GM19099 (cell line): Measurements from ENCODE around the gene FGF11.
A peak's percentile ranks its signal among the peaks of the same experiment; 100 is the strongest.

Experiments
- POLR2A ChIP-seq: IDR thresholded peaks from 3 replicates; pipeline ENCODE4 v1.6.1; 2011; ENCODE audit warnings: low read depth; ENCODE audit not compliant: insufficient read length; ENCODE audit errors: extremely low read depth

The FGF11 gene

DNA sequence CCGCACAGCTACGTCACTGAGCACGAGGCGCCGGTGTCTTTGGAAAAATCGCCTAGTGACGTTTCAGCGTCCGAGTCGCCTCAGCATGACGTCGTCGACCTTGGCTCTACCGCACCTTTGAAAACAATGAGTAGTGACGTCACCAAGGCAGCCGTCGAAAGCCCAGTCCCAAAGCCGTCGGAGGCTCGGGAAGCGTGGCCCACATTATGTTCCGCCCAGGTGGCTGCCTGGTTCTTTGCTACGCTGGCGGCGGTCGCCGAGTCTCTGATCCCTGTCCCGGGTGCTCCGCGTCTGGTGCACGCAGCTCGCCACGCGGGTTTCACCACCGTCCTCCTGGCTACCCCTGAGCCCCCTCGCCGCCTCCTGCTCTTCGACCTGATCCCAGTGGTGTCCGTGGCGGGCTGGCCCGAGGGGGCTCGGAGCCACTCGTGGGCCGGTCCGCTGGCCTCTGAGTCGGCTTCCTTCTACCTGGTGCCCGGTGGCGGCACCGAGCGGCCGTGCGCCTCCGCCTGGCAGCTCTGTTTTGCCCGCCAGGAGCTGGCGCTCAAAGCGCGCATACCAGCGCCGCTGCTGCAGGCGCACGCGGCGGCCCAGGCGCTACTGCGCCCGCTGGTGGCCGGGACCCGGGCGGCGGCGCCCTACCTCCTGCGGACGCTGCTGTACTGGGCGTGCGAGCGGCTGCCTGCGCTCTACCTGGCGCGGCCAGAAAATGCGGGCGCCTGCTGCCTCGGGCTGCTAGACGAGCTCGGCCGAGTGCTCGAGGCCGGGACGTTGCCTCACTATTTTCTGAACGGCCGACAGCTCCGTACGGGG is 2.5 kb upstream of the FGF11 start:
- no peak for TF ChIP-seq POLR2A

DNA sequence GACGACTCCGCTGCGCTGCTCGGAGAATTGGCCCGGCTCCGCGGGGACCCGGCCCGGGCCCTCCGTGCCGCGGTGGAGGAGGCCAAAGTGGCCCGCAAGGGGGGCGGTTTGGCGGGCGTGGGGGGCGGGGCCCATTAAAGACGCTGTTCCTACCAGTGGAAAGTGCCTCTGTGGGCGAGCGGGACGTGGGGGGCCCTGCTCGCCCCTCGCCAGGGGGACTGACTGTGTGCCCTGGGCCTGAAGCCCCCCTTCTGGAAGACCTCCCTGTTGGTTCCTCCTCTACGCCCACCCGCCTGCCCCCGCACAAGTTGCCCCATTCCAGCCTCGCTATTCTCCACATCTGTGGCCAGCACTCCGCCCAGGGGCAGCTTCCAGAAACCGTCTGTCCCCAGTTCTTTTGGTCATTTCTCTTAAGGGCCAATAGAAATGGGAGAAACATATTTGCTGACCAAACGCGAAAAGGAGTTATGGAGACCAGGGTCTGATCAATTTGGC is 1.9 kb upstream of the FGF11 start:
- TF ChIP-seq POLR2A: no peak

DNA sequence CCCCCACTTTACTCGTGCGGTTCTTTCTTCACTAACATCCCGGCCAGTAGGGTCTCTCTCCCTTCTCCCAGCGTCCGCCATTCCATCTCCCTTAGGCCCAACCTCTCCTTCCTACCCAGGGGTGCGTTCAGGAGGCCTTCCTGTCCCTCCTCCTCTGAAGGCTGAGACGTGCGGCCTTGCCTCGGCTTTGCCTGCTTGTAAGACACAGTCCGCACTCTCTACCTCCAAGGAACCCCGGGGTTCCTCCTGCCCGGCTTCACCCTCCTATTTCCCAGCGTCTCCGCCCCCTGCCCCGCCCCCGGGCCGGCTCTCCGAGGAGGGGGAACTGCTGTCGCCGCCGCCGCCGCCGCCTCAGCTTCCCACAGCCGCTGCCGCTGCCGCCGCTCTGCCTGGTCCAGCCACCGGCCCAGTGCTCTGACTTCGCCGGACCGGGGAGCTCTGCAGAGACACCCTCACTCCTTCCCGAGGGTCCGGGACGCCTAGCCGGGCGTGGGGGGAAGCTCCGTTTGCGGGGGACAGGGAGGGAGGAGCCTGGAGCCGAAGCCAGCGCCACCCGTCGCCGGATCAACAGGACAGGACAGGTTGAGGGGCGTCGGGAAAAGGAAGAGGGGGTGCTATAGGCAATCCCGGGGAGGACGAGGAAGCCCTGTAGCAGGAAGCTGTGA is 1.2 kb upstream of the FGF11 start:
- TF ChIP-seq POLR2A: no peak

DNA sequence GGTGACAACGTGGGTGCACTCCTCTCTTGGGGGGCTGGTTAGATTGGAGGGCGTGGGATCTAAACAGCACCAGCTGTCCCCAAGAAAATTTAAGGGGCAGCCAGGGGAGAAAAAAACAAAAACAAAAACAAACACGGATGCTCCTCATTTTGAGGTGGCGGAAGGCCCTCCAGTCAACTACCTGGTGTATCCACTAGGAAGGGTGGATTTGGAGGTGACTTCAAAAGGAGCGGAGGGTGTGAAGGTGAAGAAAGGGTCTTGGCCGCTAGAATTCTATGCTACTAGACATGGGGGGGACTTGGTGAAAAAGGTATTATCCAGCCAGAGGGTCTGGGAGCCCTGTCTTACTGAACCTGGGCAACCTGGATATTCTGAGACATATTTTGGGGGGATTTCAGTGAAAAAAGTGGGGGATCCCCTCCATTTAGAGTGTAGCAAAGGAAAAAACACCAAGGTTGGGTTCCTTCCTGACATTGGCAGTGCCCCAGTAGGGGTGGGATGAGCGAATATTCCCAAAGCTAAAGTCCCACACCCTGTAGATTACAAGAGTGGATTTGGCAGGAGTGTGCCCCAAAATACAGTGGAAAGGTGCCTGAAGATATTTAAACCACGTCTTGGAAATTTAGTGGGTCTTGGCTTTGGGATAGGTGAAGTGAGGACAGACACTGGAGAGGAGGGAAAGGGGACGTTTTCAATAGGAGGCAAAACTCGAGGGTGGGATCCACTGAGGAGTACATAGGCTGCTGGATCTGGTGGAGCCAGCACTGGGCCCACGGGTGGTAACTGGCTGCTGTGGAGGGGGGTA is 454 bp upstream of the FGF11 start:
- TF ChIP-seq POLR2A: no peak

DNA sequence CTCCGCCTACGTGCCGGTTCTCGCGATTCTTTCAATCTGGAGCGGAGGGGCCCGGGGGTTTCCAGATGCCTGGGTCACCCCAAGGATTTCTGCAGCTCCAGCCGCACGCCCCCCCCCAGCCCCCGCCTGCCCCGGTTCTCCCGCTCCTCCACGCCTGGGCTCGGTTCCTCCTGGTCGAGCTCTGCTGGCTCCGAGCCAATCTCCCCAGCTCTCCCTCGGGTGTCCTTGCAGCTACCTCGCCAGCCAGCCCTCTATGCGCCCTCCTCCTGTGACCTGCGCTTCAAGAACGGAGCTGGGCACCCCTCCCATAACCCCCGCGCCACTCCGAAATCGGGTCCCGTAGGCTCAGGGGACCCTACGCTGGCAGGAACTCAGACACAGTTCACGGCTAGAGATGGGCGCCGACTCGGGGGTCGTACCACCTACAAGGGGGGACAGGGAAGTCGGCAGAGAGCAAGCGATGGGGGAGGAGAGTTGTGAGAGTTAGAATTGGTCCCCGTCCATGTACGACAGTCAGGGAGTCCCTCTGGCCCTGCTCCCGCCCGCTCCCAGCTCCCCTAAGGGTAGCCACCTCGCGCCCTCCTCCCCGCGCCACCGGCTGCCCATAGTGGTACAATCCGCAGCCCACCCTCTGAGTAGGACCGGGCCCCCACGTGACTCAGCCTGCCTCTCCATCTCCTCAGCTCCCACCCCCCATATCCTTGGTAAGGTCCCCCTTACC is 961 bp downstream of the FGF11 start:
- TF ChIP-seq POLR2A: no peak

DNA sequence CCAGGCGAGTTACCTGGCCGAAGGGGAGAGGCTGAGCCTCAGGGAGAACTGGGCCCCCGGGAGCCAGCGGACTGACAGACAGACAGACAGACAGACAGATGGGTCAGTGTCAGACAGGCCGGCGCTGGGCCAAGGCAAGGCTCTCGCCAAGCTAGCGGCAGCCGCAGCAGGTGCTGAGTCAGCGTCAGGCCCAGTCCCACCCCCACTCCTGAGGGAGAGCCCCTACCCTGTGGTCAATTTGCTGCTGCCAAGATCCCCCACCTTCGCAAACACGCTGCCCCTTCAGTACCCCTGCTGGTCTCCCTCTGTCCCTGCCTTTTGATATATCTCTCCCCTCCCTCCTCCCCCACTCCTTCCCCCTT is 1.5 kb downstream of the FGF11 start:
- TF ChIP-seq POLR2A: peak; percentile 22

DNA sequence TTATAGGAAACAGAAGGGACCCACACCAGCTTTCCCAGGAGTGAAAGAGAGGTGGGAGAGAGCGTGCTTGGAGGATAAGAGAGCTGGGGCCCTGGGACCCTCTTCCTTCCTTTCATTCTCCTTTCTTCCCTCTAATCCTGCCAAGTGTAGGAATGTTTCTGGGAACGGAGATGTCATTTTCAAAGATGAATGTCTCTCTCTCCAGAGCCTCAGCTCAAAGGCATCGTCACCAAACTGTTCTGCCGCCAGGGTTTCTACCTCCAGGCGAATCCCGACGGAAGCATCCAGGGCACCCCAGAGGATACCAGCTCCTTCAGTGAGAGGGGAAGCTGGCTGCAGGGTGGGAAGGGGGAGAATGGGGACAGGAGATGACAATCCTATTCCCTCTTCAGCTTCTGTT is 2.0 kb downstream of the FGF11 start:
- no peak for TF ChIP-seq POLR2A

DNA sequence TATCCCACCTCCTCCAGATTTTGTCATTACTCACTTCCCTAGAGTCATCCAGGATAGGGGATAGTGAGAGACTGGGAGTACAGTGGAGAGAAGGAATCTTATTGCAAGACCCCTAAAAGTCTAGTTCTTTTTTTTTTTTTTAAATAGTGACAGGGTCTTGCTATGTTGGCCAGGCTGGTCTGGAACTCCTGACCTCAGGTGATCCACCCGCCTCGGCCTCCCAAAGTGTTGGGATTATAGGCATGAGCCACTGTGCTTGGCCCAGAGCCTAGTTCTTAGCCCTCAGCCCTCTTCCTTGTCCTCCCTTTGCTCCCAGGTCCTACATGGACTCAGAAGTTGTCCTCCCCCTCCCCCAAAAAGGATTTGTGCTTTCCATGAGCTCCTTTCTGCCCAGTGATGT is 2.8 kb downstream of the FGF11 start:
- TF ChIP-seq POLR2A: no peak

DNA sequence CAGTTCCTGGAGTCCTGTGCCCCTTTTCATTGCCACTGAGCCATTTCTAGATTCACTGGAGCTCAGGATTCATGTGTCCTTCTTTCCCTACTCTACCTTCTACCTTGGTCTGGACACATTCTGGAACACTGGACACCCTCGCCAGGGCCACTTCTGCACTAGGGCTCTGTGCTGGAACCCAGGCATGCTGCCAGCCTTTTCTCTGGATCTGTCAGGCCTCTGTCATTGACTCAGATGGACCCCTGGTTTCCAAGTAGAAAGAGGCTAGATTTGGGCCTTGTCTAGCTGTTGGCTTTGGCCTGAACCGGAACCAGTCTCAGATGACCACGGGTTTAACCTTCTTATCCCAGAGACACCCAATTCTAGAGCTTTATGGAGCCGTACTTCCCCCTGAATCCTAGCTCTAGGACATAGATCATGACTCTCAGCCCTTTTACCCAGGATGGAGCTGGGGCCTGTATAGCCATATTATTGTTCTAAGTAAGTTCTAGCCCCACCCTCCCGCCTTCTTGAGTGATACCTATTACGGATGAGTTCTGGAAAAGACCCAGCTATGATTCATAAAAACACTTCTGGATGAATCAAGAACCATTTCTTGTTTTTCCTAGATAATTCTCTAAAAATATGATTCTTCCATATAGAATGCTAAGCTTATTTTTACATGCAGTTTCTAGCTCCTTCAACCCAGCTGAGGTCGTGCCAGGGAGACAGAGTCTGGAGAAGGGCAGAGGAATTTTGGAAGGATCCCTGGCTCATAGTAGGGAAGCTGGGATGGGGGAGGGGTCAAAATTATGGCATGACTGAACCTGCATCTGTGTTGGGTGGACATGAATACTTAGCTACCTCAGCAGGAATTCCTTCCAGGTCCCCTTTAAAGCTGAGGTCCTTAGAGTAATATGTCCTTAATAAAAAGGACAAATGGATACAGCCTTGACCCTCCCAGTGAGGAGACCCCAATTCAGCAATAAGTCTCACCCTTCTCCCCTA is 4.5 kb downstream of the FGF11 start:
- TF ChIP-seq POLR2A: no peak

DNA sequence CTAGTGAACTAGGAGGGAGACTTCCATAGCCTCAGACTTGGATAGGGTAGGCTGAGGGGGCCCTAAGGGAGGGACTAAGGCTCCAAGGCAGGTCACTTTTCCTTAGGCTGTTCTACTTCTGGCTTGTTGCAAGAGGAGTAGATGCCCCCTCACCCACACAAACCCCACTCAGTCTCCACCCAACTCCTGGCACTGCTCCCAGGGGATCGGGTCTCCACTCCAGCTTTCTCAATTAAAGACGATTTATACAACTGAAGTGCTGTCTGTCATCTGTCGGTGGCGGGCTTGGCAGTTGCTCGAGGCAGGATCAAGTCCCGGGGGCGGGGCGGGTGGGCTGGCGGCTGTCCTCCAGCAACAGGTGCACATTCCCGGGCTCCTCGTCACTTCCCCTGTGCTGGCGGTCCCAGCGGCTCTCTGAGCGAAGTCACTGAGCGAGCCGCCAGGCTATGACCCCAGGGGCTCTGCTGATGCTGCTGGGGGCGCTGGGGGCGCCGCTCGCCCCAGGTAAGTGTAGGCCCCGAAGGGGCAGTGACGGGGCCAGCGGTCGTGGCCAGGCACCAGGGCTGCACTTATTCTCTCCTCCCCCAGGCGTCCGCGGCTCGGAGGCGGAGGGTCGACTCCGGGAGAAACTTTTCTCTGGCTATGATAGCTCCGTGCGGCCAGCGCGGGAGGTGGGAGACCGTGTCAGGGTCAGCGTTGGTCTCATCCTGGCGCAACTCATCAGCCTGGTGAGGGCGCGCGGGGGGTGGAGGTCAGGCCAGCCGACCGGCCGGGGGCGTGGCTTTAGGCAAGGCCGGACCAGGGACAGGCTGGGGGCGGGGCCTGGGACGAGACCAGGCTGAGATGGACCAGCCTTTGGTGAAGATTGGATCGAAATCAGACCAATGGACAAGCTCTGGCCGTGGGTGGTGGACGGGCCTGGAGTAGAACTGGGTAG is 5.6 kb downstream of the FGF11 start, which contains the start of gene CHRNB1:
Gene CHRNB1, plus strand, starts transcription at position 380 of the 937 bp plus-strand sequence. Its CDS starts 67 bp downstream, at position 447.
- no peak for TF ChIP-seq POLR2A

DNA sequence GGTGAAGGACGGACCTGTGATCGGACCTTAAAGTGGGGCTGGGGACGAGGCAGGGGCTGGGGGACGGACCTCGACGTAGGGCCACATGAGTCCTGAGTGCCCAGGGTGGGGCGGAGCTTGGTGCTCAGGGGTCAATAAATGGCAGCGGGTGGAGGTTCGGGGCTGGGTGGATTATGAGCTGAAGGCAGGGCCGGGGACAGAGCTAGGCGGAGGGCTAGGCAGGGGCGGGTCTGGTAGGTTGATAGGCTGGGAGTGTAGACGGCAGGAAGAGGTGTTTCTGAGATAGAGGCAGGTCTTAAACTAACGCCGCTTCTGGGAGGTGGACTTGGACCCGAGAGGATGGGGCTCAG is 6.3 kb downstream of the FGF11 start:
- TF ChIP-seq POLR2A: no peak

DNA sequence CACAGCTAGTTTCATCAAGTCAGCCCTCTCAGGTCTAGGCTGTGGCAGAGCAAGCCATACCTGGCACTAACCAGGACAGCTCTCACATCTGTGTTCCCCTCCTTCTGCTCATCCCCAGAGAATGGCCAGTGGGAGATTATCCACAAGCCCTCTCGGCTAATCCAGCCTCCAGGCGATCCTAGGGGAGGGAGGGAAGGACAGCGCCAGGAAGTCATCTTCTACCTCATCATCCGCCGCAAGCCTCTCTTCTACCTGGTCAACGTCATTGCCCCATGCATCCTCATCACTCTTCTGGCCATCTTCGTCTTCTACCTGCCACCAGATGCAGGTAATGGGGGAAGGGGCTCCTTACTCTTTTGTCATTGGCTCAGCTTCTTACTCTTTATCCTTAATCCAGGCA is 9.1 kb downstream of the FGF11 start:
- no peak for TF ChIP-seq POLR2A
